OCI-LY1 (cell line): ENCODE results near the gene FTO.

Source experiments
- H2AFZ ChIP-seq: fragments of 200-600 bp; sonication (generic), shearing (Covaris generic); 2 replicates; pipeline ENCODE4 v1.6.0; 2014; ENCODE audit warnings: antibody characterized with exemption, mild to moderate bottlenecking, low read length
- H3F3A ChIP-seq: fragments of 200-600 bp; sonication (generic), shearing (Covaris generic); 2 replicates; pipeline ENCODE4 v1.6.0; 2014; ENCODE audit warnings: mild to moderate bottlenecking, antibody characterized with exemption, low read length, moderate library complexity; ENCODE audit not compliant: insufficient read depth
- H3K27ac ChIP-seq: fragments of 200-600 bp; sonication (generic); 2 replicates; pipeline ENCODE4 v1.5.1; 2014; ENCODE audit warnings: low read length, mixed run types, mild to moderate bottlenecking, low read depth; ENCODE audit not compliant: poor library complexity, severe bottlenecking
- H3K27me3 ChIP-seq: fragments of 200-600 bp; sonication (generic); 2 replicates; pipeline ENCODE4 v1.6.0; 2014; ENCODE audit warnings: antibody characterized with exemption, mild to moderate bottlenecking, low read length, moderate library complexity; ENCODE audit not compliant: insufficient read depth
- H3K36me3 ChIP-seq: fragments of 200-600 bp; sonication (generic); 2 replicates; pipeline ENCODE4 v1.6.1; 2014; ENCODE audit warnings: mild to moderate bottlenecking, antibody characterized with exemption, low read length, moderate library complexity, mixed read lengths; ENCODE audit not compliant: insufficient read depth
- H3K4me1 ChIP-seq: fragments of 200-600 bp; sonication (generic); 2 replicates; pipeline ENCODE4 v1.5.1; 2014; ENCODE audit warnings: mild to moderate bottlenecking, low read length, moderate library complexity; ENCODE audit not compliant: insufficient read depth, severe bottlenecking
- H3K4me2 ChIP-seq: fragments of 200-600 bp; sonication (generic), shearing (Covaris generic); 2 replicates; pipeline ENCODE4 v1.6.1; 2014; ENCODE audit warnings: low read length
- H3K4me3 ChIP-seq: fragments of 200-600 bp; sonication (generic); 2 replicates; pipeline ENCODE4 v1.5.1; 2014; ENCODE audit warnings: low read length, low read depth, mild to moderate bottlenecking, mixed read lengths; ENCODE audit not compliant: poor library complexity, severe bottlenecking
- H3K79me2 ChIP-seq: fragments of 200-600 bp; shearing (Covaris generic); 2 replicates; pipeline ENCODE4 v1.6.1; 2016; ENCODE audit warnings: mixed run types, low read length, mixed read lengths; ENCODE audit not compliant: insufficient read depth
- H3K9ac ChIP-seq: fragments of 200-600 bp; sonication (generic), shearing (Covaris generic); 2 replicates; pipeline ENCODE4 v1.6.1; 2014; ENCODE audit warnings: mild to moderate bottlenecking, low read length, mixed read lengths
- H3K9me2 ChIP-seq: fragments of 200-600 bp; sonication (generic), shearing (Covaris generic); 2 replicates; pipeline ENCODE4 v1.6.1; 2014; ENCODE audit warnings: low read depth, mild to moderate bottlenecking, low read length, mixed read lengths
- H3K9me3 ChIP-seq: fragments of 200-600 bp; shearing (Covaris generic); 2 replicates; pipeline ENCODE4 v1.6.1; 2014; ENCODE audit warnings: low read length, mixed read lengths
- H4K20me1 ChIP-seq: fragments of 200-600 bp; sonication (generic), shearing (Covaris generic); 2 replicates; pipeline ENCODE4 v1.6.0; 2016; ENCODE audit warnings: mild to moderate bottlenecking, low read length; ENCODE audit not compliant: insufficient read depth
- CTCF ChIP-seq: fragments of 200-600 bp; sonication (generic), shearing (Covaris generic); IDR thresholded peaks from 2 replicates; pipeline ENCODE4 v1.5.1; 2017; ENCODE audit warnings: mild to moderate bottlenecking, antibody characterized with exemption, low read length, moderate library complexity, mixed read lengths
- EZH2 ChIP-seq: fragments of 200-600 bp; sonication (generic), shearing (Covaris generic); IDR thresholded peaks from 2 replicates; pipeline ENCODE4 v1.8.0; 2017; ENCODE audit warnings: borderline replicate concordance, mixed run types, mild to moderate bottlenecking, antibody characterized with exemption, low read length, moderate library complexity, mixed read lengths

FTO gene

DNA sequence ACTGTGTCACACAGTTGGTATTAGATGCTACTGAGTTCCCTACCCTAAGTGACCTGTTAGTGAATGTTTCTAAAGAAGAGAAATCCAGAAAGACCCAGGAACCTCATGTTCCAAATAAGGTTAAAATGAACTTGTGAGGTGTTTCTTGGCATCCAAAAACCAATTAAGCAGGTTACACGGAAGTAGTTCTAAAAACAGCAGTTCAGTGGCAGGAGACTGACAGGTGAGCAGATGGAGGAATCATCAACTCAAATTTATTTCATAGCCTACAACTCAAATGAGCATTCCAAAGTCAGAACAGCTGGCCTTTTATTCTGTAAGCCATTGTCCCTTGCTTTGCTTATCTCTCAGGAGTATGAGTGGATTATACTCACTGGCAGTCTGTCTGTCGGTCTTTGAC, 394.3 kb downstream of the FTO start:
- H3F3A ChIP-seq, result no peaks in the 10 kb centered on the region
- H3K4me1 ChIP-seq, result no peaks in the 10 kb centered on the region
- no peak overlapping the region for H3K9ac ChIP-seq
- no peaks in the 10 kb centered on the region for H3K27me3 ChIP-seq
- H4K20me1 ChIP-seq, result no peaks in the 10 kb centered on the region
- TF ChIP-seq CTCF (no peak), EZH2 (no peak)
- no peak overlapping the region for H3K4me3 ChIP-seq
- no peaks in the 10 kb centered on the region for H3K9me3 ChIP-seq
- no peaks in the 10 kb centered on the region for H3K36me3 ChIP-seq
- H2AFZ ChIP-seq, result no peak overlapping the region
- H3K4me2 ChIP-seq, result no peak overlapping the region
- no peaks in the 10 kb centered on the region for H3K79me2 ChIP-seq
- no peak overlapping the region for H3K27ac ChIP-seq
- H3K9me2 ChIP-seq, result no peaks in the 10 kb centered on the region

DNA sequence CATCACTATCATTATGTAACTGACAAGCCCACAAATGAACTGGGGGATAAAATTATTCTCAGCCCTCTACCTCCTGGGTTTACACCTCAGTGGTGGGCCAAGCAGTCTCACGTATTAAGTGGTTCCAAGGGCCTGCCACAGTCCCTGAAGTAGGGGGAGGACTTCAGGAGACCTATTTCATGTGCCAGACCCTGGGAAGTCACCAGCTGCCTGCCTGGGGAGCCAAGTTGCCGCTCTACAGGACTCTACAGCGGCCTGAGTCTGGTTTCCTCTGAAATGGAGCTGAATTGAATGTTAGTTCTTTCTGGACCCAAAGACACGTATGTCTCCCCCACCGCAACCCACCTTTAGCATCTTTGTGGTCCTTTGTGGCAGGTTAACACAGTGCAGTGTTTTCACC, 395.7 kb downstream of the FTO start:
- no peaks in the 10 kb centered on the region for H3K9me3 ChIP-seq
- no peaks in the 10 kb centered on the region for H4K20me1 ChIP-seq
- TF ChIP-seq CTCF, result no peak
- no peak for TF ChIP-seq EZH2
- H3K4me1 ChIP-seq, result no peaks in the 10 kb centered on the region
- no peaks in the 10 kb centered on the region for H3F3A ChIP-seq
- H3K9ac ChIP-seq, result no peak overlapping the region
- no peaks in the 10 kb centered on the region for H3K9me2 ChIP-seq
- no peak overlapping the region for H3K27ac ChIP-seq
- no peaks in the 10 kb centered on the region for H3K27me3 ChIP-seq
- H3K4me3 ChIP-seq, result no peak overlapping the region
- no peak overlapping the region for H2AFZ ChIP-seq
- no peaks in the 10 kb centered on the region for H3K36me3 ChIP-seq
- no peak overlapping the region for H3K4me2 ChIP-seq
- no peaks in the 10 kb centered on the region for H3K79me2 ChIP-seq

DNA sequence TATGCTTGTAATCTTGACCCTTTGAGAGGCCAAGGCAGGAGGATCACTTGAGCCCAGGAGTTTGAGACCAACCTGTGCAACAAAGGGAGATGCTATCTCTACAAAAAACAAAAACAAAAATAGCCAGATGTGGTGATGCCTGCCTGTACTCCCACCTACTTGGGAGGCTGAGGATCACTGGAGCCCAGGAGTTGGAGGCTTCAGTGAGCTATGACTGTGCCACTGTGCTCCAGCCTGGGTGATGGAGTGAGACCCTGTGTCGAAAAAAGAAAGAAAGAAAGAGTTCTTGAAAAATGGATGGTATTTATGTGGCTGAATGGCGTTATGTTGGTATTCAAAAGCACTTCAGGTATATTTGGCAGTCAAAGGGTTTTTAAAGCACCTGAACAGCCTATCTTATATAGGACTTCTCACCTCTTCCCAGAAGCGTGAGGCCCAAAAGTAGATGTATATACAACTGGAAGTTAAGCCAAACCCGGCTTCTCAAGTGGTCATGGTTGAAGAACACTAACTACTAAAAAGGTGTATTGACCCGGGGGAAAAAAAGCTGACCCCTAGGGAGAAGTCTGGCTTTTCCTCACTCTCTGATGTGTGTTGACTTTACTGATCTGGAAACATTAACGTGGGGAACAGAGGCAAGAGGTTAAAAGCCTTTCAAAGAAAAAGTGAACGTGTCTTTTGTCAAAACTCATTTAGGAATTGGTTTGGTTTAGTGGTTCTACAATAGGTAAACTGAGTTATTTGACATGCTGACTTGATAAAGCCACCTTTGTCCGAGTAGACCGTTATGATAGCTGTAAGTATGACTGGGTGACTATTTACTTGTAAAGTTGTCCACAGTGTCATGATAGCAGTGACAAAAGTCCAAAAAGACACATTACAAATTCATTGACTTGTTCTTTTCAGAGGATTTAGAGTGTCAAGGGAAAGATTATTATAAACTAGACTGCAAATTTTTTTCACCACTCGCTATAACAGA, 399.2 kb downstream of the FTO start:
- no peaks in the 10 kb centered on the region for H3F3A ChIP-seq
- H2AFZ ChIP-seq, result no peak overlapping the region
- no peak overlapping the region for H3K27ac ChIP-seq
- no peaks in the 10 kb centered on the region for H3K27me3 ChIP-seq
- TF ChIP-seq EZH2, result no peak
- TF ChIP-seq CTCF, result no peak
- no peaks in the 10 kb centered on the region for H3K79me2 ChIP-seq
- no peak overlapping the region for H3K4me3 ChIP-seq
- no peaks in the 10 kb centered on the region for H3K9me2 ChIP-seq
- no peak overlapping the region for H3K9ac ChIP-seq
- H3K4me2 ChIP-seq, result no peak overlapping the region
- no peaks in the 10 kb centered on the region for H4K20me1 ChIP-seq
- no peaks in the 10 kb centered on the region for H3K4me1 ChIP-seq
- H3K36me3 ChIP-seq, result no peaks in the 10 kb centered on the region
- H3K9me3 ChIP-seq, result no peaks in the 10 kb centered on the region
